ENCODE measurements around the gene CALN1.

CALN1 gene

GRCh38 chr7:72279203-72279602, 132.9 kb downstream of the CALN1 start:
- no peaks in the 10 kb centered on the region for H3K4me1 ChIP-seq (ENCODE audit: control extremely low read depth in 1 of 4, control insufficient read depth in 4 of 4, insufficient read depth in 4 of 4, low read length in 3 of 4)
- H3K27me3 ChIP-seq (replicated peaks in 2 of 5; ENCODE audit: control insufficient read depth in 4 of 5, insufficient read depth in 5 of 5, low read length in 4 of 5) = no peaks in the 10 kb centered on the region
- peaks cover 0 to 18% (median 10%) of the 10 kb centered on the region in 5 experiments for H3K9me3 ChIP-seq (ENCODE audit: control extremely low read depth in 1 of 5, control insufficient read depth in 4 of 5, insufficient read depth in 2 of 5, low read depth in 1 of 5, low read length in 4 of 5)
- ChIA-PET CTCF (interaction anchor here (1.2 kb wide), 1 partner anchor 11 kb away, joined by 3 read pairs; no protein-coding TSS in a partner anchor), POLR2A (no interaction called here)
- no peak overlapping the region for H3K4me3 ChIP-seq (ENCODE audit: control insufficient read depth in 1 of 7, extremely low read depth in 1 of 7, insufficient read depth in 4 of 7, low read depth in 2 of 7, low read length in 6 of 7)
- no peak overlapping the region for H3K27ac ChIP-seq (ENCODE audit: insufficient read depth in 1 of 2, low read depth in 1 of 2, low read length in 2 of 2, poor library complexity in 1 of 2, severe bottlenecking in 2 of 2)
- peaks cover 11 to 45% (median 27%) of the 10 kb centered on the region in 4 experiments for H3K36me3 ChIP-seq (ENCODE audit: control insufficient read depth in 4 of 4, insufficient read depth in 4 of 4, low read length in 3 of 4)
- no peak for DNase-seq
- 100% methylated on average over 2 of the region's 3 CpGs for WGBS (ENCODE audit: insufficient coverage)

- WGBS (ENCODE audit: insufficient coverage) = 96% methylated on average over 8 of the region's 8 CpGs
- POLR2A ChIA-PET = no interaction called here
- CTCF ChIA-PET = interaction anchor here (1.0 kb wide), 1 partner anchor 12 kb away, joined by 3 read pairs; no protein-coding TSS in a partner anchor
- H3K4me1 ChIP-seq (ENCODE audit: control extremely low read depth in 1 of 4, control insufficient read depth in 4 of 4, insufficient read depth in 4 of 4, low read length in 3 of 4) = no peaks in the 10 kb centered on the region
- H3K36me3 ChIP-seq (ENCODE audit: control insufficient read depth in 4 of 4, insufficient read depth in 4 of 4, low read length in 3 of 4) = peaks cover 11 to 45% (median 27%) of the 10 kb centered on the region in 4 experiments
- H3K27ac ChIP-seq (ENCODE audit: insufficient read depth in 1 of 2, low read depth in 1 of 2, low read length in 2 of 2, poor library complexity in 1 of 2, severe bottlenecking in 2 of 2) = no peak overlapping the region
- no peaks in the 10 kb centered on the region for H3K27me3 ChIP-seq (replicated peaks in 2 of 5; ENCODE audit: control insufficient read depth in 4 of 5, insufficient read depth in 5 of 5, low read length in 4 of 5)
- DNase-seq = no peak
- H3K4me3 ChIP-seq (ENCODE audit: control insufficient read depth in 1 of 7, extremely low read depth in 1 of 7, insufficient read depth in 4 of 7, low read depth in 2 of 7, low read length in 6 of 7) = no peak overlapping the region
- peaks cover 0 to 18% (median 8%) of the 10 kb centered on the region in 5 experiments for H3K9me3 ChIP-seq (ENCODE audit: control extremely low read depth in 1 of 5, control insufficient read depth in 4 of 5, insufficient read depth in 2 of 5, low read depth in 1 of 5, low read length in 4 of 5)
Observed at GRCh38 chr7:72278550-72278949, 133.6 kb downstream of the CALN1 start.

- Histone ChIP-seq H3K27ac (ENCODE audit: insufficient read depth in 1 of 2, low read depth in 1 of 2, low read length in 2 of 2, poor library complexity in 1 of 2, severe bottlenecking in 2 of 2) (no peak overlapping the region), H3K4me3 (ENCODE audit: control insufficient read depth in 1 of 7, extremely low read depth in 1 of 7, insufficient read depth in 4 of 7, low read depth in 2 of 7, low read length in 6 of 7) (no peak overlapping the region), H3K4me1 (ENCODE audit: control extremely low read depth in 1 of 4, control insufficient read depth in 4 of 4, insufficient read depth in 4 of 4, low read length in 3 of 4) (no peaks in the 10 kb centered on the region), H3K27me3 (replicated peaks in 2 of 5; ENCODE audit: control insufficient read depth in 4 of 5, insufficient read depth in 5 of 5, low read length in 4 of 5) (no peaks in the 10 kb centered on the region), H3K36me3 (ENCODE audit: control insufficient read depth in 4 of 4, insufficient read depth in 4 of 4, low read length in 3 of 4) (peaks cover 11 to 53% (median 34%) of the 10 kb centered on the region in 4 experiments), H3K9me3 (ENCODE audit: control extremely low read depth in 1 of 5, control insufficient read depth in 4 of 5, insufficient read depth in 2 of 5, low read depth in 1 of 5, low read length in 4 of 5) (peaks cover 0 to 20% (median 11%) of the 10 kb centered on the region in 5 experiments)
- POLR2A ChIA-PET = no interaction called here
- DNase-seq = no peak
- CTCF ChIA-PET = interaction anchor here (1.2 kb wide), 1 partner anchor 13 kb away, joined by 3 read pairs; no protein-coding TSS in a partner anchor
- WGBS (ENCODE audit: insufficient coverage) = 96% methylated on average over 7 of the region's 7 CpGs
Observed at GRCh38 chr7:72275382-72276070, 136.6 kb downstream of the CALN1 start.

- POLR2A ChIA-PET = interaction anchor here (0.6 to 0.7 kb wide), 2 partner anchors 54 to 274 kb away, joined by 3 to 6 read pairs; no protein-coding TSS in a partner anchor
- 100% methylated on average over 2 of the region's 6 CpGs for WGBS (ENCODE audit: insufficient coverage)
- CTCF ChIA-PET = no interaction called here
Observed at GRCh38 chr7:72272479-72272878, 139.7 kb downstream of the CALN1 start.

GRCh38 chr7:72268796-72269195, 143.3 kb downstream of the CALN1 start:
- Histone ChIP-seq H3K27ac (ENCODE audit: insufficient read depth in 1 of 2, low read depth in 1 of 2, low read length in 2 of 2, poor library complexity in 1 of 2, severe bottlenecking in 2 of 2) (no peak overlapping the region), H3K9me3 (ENCODE audit: control extremely low read depth in 1 of 5, control insufficient read depth in 4 of 5, insufficient read depth in 2 of 5, low read depth in 1 of 5, low read length in 4 of 5) (peaks cover 0 to 11% (median 0%) of the 10 kb centered on the region in 5 experiments), H3K4me1 (ENCODE audit: control extremely low read depth in 1 of 4, control insufficient read depth in 4 of 4, insufficient read depth in 4 of 4, low read length in 3 of 4) (peaks cover 0 to 23% (median 3%) of the 10 kb centered on the region in 4 experiments), H3K4me3 (ENCODE audit: control insufficient read depth in 1 of 7, extremely low read depth in 1 of 7, insufficient read depth in 4 of 7, low read depth in 2 of 7, low read length in 6 of 7) (no peak overlapping the region), H3K36me3 (ENCODE audit: control insufficient read depth in 4 of 4, insufficient read depth in 4 of 4, low read length in 3 of 4) (peaks cover 4 to 34% (median 11%) of the 10 kb centered on the region in 4 experiments), H3K27me3 (replicated peaks in 2 of 5; ENCODE audit: control insufficient read depth in 4 of 5, insufficient read depth in 5 of 5, low read length in 4 of 5) (no peaks in the 10 kb centered on the region)
- POLR2A ChIA-PET = interaction anchor here (0.6 kb wide), 1 partner anchor 17 kb away, joined by 3 read pairs; no protein-coding TSS in a partner anchor
- 43% methylated on average over 3 of the region's 3 CpGs for WGBS (ENCODE audit: insufficient coverage)
- CTCF ChIA-PET = interaction anchor here (0.6 to 1.8 kb wide), 4 partner anchors 16 to 66 kb away, joined by 3 to 5 read pairs (median 4); no protein-coding TSS in a partner anchor
- peak; percentile 17 to 75 (median 66) for DNase-seq

More at GRCh38 chr7:72272479-72272878, 139.7 kb downstream of the CALN1 start:
- H3K4me3 ChIP-seq (ENCODE audit: control insufficient read depth in 1 of 7, extremely low read depth in 1 of 7, insufficient read depth in 4 of 7, low read depth in 2 of 7, low read length in 6 of 7) = no peak overlapping the region
- no peak for DNase-seq
- H3K27ac ChIP-seq (ENCODE audit: insufficient read depth in 1 of 2, low read depth in 1 of 2, low read length in 2 of 2, poor library complexity in 1 of 2, severe bottlenecking in 2 of 2) = no peak overlapping the region
- peaks cover 10 to 51% (median 25%) of the 10 kb centered on the region in 4 experiments for H3K36me3 ChIP-seq (ENCODE audit: control insufficient read depth in 4 of 4, insufficient read depth in 4 of 4, low read length in 3 of 4)
- no peaks in the 10 kb centered on the region for H3K27me3 ChIP-seq (replicated peaks in 2 of 5; ENCODE audit: control insufficient read depth in 4 of 5, insufficient read depth in 5 of 5, low read length in 4 of 5)
- peaks cover 0 to 11% (median 3%) of the 10 kb centered on the region in 4 experiments for H3K4me1 ChIP-seq (ENCODE audit: control extremely low read depth in 1 of 4, control insufficient read depth in 4 of 4, insufficient read depth in 4 of 4, low read length in 3 of 4)
- peaks cover 0 to 25% (median 10%) of the 10 kb centered on the region in 5 experiments for H3K9me3 ChIP-seq (ENCODE audit: control extremely low read depth in 1 of 5, control insufficient read depth in 4 of 5, insufficient read depth in 2 of 5, low read depth in 1 of 5, low read length in 4 of 5)

- Histone ChIP-seq H3K27ac (ENCODE audit: insufficient read depth in 1 of 2, low read depth in 1 of 2, low read length in 2 of 2, poor library complexity in 1 of 2, severe bottlenecking in 2 of 2) (no peak overlapping the region), H3K4me1 (ENCODE audit: control extremely low read depth in 1 of 4, control insufficient read depth in 4 of 4, insufficient read depth in 4 of 4, low read length in 3 of 4) (peaks cover 0 to 23% (median 3%) of the 10 kb centered on the region in 4 experiments), H3K27me3 (replicated peaks in 2 of 5; ENCODE audit: control insufficient read depth in 4 of 5, insufficient read depth in 5 of 5, low read length in 4 of 5) (no peaks in the 10 kb centered on the region), H3K4me3 (ENCODE audit: control insufficient read depth in 1 of 7, extremely low read depth in 1 of 7, insufficient read depth in 4 of 7, low read depth in 2 of 7, low read length in 6 of 7) (no peak overlapping the region), H3K9me3 (ENCODE audit: control extremely low read depth in 1 of 5, control insufficient read depth in 4 of 5, insufficient read depth in 2 of 5, low read depth in 1 of 5, low read length in 4 of 5) (peaks cover 0 to 11% (median 0%) of the 10 kb centered on the region in 5 experiments), H3K36me3 (ENCODE audit: control insufficient read depth in 4 of 4, insufficient read depth in 4 of 4, low read length in 3 of 4) (peaks cover 4 to 34% (median 12%) of the 10 kb centered on the region in 4 experiments)
- whole genome bisulfite sequencing (ENCODE audit: insufficient coverage) = 100% methylated on average over 2 of the region's 2 CpGs
- no peak for DNase-seq
- ChIA-PET CTCF (interaction anchor here (0.6 to 1.8 kb wide), 4 partner anchors 16 to 38 kb away, joined by 3 to 5 read pairs (median 4); no protein-coding TSS in a partner anchor), POLR2A (interaction anchor here (0.6 kb wide), 1 partner anchor 18 kb away, joined by 3 read pairs; no protein-coding TSS in a partner anchor)
Observed at GRCh38 chr7:72268090-72268489, 144.0 kb downstream of the CALN1 start.
